ENCODE results near the gene CNOT6. TPM values are rescaled to one million over a fixed set of nuclear protein-coding genes. Genes with fewer than 3 reads are reported as not detected.
"Not testable (repeated sequence)": the region's sequence is repeated elsewhere in the genome, so short reads cannot be mapped to it uniquely, and the experiment has no call there.

CNOT6 gene
- total and polyA plus RNA-seq, 8 donors = 4.7 to 38.2 (median 12.5) TPM

GRCh38 chr5:180523629-180524466, 29.7 kb downstream of the CNOT6 start:
- TF ChIP-seq EP300 (IDR thresholded peaks at IDR 0.05) = no peak
- no peak for TF ChIP-seq POLR2A (IDR thresholded peaks at IDR 0.05)
- TF ChIP-seq POLR2AphosphoS5 (IDR thresholded peaks at IDR 0.05) = no peak
- no peak for TF ChIP-seq CTCF (IDR thresholded peaks at IDR 0.05)
- intact Hi-C loops (cut with DNase I; ENCODE audit: low total_unique reads) = no loop called here
- Histone ChIP-seq H3K27me3 (no peaks in the 10 kb centered on the region), H3K36me3 (peaks cover 0 to 7% (median 0%) of the 10 kb centered on the region in 4 donors), H3K4me1 (peaks cover 9 to 65% (median 37%) of the 10 kb centered on the region in 4 donors), H3K4me3 (no peak overlapping the region), H3K27ac (no peak overlapping the region), H3K9me3 (no peaks in the 10 kb centered on the region)
- DNase-seq = peak in 1 of 2 donors; percentile 63
- WGBS, 5 donors = 32 to 47% (median 38%) methylated on average over 4 of the region's 4 CpGs

DNA sequence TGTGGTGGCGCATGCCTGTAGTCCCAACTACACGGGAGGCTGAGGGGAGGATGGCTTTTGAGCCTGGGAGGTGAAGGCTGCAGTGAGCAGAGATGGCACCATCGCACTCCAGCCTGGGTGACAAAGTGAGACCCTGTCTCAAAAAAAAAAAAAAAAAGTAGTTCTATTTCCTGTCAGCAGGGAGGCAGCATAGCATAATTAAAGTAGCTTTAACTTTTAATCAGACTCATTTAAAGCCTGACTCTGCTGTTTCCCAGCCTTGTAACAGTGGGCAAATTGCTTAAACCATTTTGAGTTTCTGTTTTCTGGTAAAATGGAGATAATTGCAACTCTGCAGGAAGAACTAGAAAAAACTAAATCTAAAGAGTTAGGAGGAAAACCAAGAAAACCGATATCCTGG, 31.2 kb downstream of the CNOT6 start:
- Histone ChIP-seq H3K27ac (peak overlapping the region in 2 of 5 donors; percentile 19 to 31), H3K27me3 (no peaks in the 10 kb centered on the region), H3K36me3 (peaks cover 0 to 17% (median 11%) of the 10 kb centered on the region in 4 donors), H3K4me1 (peaks cover 9 to 59% (median 37%) of the 10 kb centered on the region in 4 donors), H3K4me3 (no peak overlapping the region), H3K9me3 (no peaks in the 10 kb centered on the region)
- no peak for DNase-seq
- intact Hi-C loops (cut with DNase I; ENCODE audit: low total_unique reads) = no loop called here
- no peak for TF ChIP-seq POLR2AphosphoS5 (IDR thresholded peaks at IDR 0.05)
- TF ChIP-seq EP300 (IDR thresholded peaks at IDR 0.05) = no peak
- TF ChIP-seq CTCF (IDR thresholded peaks at IDR 0.05) = no peak
- TF ChIP-seq POLR2A (IDR thresholded peaks at IDR 0.05) = no peak
- WGBS, 5 donors = 81 to 90% (median 87%) methylated on average over 4 of the region's 4 CpGs

GRCh38 chr5:180526269-180526668, 32.1 kb downstream of the CNOT6 start:
- no peak for DNase-seq
- WGBS, 5 donors = 74 to 91% (median 85%) methylated on average over 4 of the region's 4 CpGs
- intact Hi-C loops (cut with DNase I; ENCODE audit: low total_unique reads) = no loop called here
- no peaks in the 10 kb centered on the region for H3K9me3 ChIP-seq
- H3K36me3 ChIP-seq = peaks cover 0 to 22% (median 15%) of the 10 kb centered on the region in 4 donors
- no peak overlapping the region for H3K27ac ChIP-seq
- no peaks in the 10 kb centered on the region for H3K27me3 ChIP-seq
- TF ChIP-seq POLR2AphosphoS5 (IDR thresholded peaks at IDR 0.05) = no peak
- no peak for TF ChIP-seq POLR2A (IDR thresholded peaks at IDR 0.05)
- TF ChIP-seq CTCF (IDR thresholded peaks at IDR 0.05) = no peak
- no peak for TF ChIP-seq EP300 (IDR thresholded peaks at IDR 0.05)
- H3K4me3 ChIP-seq = no peak overlapping the region
- H3K4me1 ChIP-seq = peaks cover 9 to 55% (median 35%) of the 10 kb centered on the region in 4 donors

DNA sequence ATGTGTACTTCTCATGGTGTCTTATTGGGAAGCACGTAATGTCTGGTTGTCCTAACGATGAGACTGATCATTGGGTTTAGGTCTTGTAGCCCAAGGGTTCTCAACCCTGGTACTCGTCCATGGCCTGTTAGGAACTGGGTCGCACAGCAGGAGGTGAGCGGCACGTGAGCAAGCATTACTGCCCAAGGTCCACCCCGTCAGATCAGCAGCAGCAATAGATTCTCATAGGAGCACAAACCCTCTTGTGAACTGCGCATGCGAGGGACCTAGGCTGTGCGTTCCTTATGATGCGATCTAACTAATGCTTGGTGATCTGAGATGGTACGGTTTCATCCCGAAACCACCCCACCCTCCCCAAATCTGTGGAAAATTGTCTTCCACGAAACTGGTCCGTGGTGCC, 33.5 kb downstream of the CNOT6 start:
- 96 to 98% (median 98%) methylated on average over 15 of the region's 15 CpGs for whole genome bisulfite sequencing, 5 donors
- peaks cover 7 to 34% (median 29%) of the 10 kb centered on the region in 4 donors for H3K36me3 ChIP-seq
- H3K9me3 ChIP-seq = no peaks in the 10 kb centered on the region
- no peaks in the 10 kb centered on the region for H3K27me3 ChIP-seq
- intact Hi-C loops (cut with DNase I; ENCODE audit: low total_unique reads) = no loop called here
- peaks cover 9 to 42% (median 28%) of the 10 kb centered on the region in 4 donors for H3K4me1 ChIP-seq
- H3K4me3 ChIP-seq = no peak overlapping the region
- no peak for DNase-seq
- H3K27ac ChIP-seq = no peak overlapping the region
- TF ChIP-seq POLR2A (IDR thresholded peaks at IDR 0.05) (no peak), POLR2AphosphoS5 (IDR thresholded peaks at IDR 0.05) (no peak), EP300 (IDR thresholded peaks at IDR 0.05) (no peak), CTCF (IDR thresholded peaks at IDR 0.05) (no peak)

DNA sequence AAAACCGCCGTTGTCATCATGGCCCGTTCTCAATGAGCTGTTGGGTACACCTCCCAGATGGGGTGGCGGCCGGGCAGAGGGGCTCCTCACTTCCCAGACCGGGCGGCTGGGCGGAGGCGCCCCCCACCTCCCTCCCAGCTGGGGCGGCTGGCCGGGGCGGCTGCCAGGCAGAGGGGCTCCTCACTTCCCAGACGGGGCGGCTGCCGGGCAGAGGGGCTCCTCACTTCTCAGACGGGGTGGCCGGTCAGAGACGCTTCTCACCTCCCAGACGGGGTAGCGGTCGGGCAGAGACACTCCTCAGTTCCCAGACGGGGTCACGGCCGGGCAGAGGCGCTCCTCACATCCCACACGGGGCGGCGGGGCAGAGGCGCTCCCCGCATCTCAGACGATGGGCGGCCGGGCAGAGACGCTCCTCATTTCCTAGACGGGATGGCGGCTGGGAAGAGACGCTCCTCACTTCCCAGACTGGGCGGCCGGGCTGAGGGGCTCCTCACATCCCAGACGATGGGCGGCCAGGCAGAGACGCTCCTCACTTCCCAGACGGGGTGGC, 36.9 kb downstream of the CNOT6 start:
- WGBS, 5 donors = 92 to 98% (median 94%) methylated on average over 5 to 43 of the region's 43 CpGs

More for the DNA sequence above, 36.9 kb downstream of the CNOT6 start:
- H3K4me1 ChIP-seq; intact Hi-C loops (cut with DNase I; ENCODE audit: low total_unique reads); H3K9me3 ChIP-seq; H3K27me3 ChIP-seq; H3K4me3 ChIP-seq; DNase-seq; H3K27ac ChIP-seq: not testable (repeated sequence)
- H3K36me3 ChIP-seq = peaks cover 16 to 54% (median 51%) of the 10 kb centered on the region in 4 donors

All from stomach (tissue), 9 donors.